Astrocyte of the cerebellum (primary cell): ENCODE results near the gene SRRT.

ENCODE experiments used
- DNase-seq: peaks from one replicate; pipeline ENCODE4 v3.0.0-alpha.2; 2011; ENCODE audit warnings: low read depth
- H3K4me3 ChIP-seq: 2 replicates; pipeline ENCODE4 v1.5.1; 2011; ENCODE audit warnings: mild to moderate bottlenecking, low read depth, low read length, moderate library complexity
- CTCF ChIP-seq: IDR thresholded peaks from 2 replicates; pipeline ENCODE4 v1.5.1; 2012; ENCODE audit warnings: low read length, low read depth, moderate library complexity, mild to moderate bottlenecking; ENCODE audit errors: missing control alignments
- in situ Hi-C: cut with HindIII; loops from 2 replicates; pipeline ENCODE4 v1.10.0; 2017; ENCODE audit warnings: low sequenced_read_pairs

Gene SRRT

GRCh38 chr7:100886936-100887515, 12.1 kb downstream of the SRRT start:
- no peak for DNase-seq
- no peak for TF ChIP-seq CTCF
- H3K4me3 ChIP-seq: no peak overlapping the region
- in situ Hi-C loops: loop anchor here (10.0 kb wide), 3 partner anchors 58 to 198 kb away; partner anchors contain the start of genes MUC3A and TRIM56

GRCh38 chr7:100887516-100888290, 12.8 kb downstream of the SRRT start:
- no peak for TF ChIP-seq CTCF
- DNase-seq: no peak
- in situ Hi-C loops: loop anchor here (10.0 kb wide), 3 partner anchors 57 to 197 kb away; partner anchors contain the start of genes MUC3A and TRIM56
- H3K4me3 ChIP-seq: no peak overlapping the region

GRCh38 chr7:100888291-100888987, 13.5 kb downstream of the SRRT start:
- no peak for TF ChIP-seq CTCF
- no peak for DNase-seq
- peak overlapping the region; percentile 56 for H3K4me3 ChIP-seq
- in situ Hi-C loops: loop anchor here (10.0 kb wide), 3 partner anchors 56 to 196 kb away; partner anchors contain the start of genes MUC3A and TRIM56

GRCh38 chr7:100888988-100889750, 14.3 kb downstream of the SRRT start, which contains the start of gene UFSP1:
Gene UFSP1, minus strand, starts transcription at chr7:100889715. Its CDS starts 444 bp downstream, at chr7:100889271.
- no peak for DNase-seq
- peak within 1 kb of the TSS; percentile 56 for H3K4me3 ChIP-seq
- no peak for TF ChIP-seq CTCF
- in situ Hi-C loops: loop anchor here (10.0 kb wide), 3 partner anchors 56 to 196 kb away; partner anchors contain the start of genes MUC3A and TRIM56

DNA sequence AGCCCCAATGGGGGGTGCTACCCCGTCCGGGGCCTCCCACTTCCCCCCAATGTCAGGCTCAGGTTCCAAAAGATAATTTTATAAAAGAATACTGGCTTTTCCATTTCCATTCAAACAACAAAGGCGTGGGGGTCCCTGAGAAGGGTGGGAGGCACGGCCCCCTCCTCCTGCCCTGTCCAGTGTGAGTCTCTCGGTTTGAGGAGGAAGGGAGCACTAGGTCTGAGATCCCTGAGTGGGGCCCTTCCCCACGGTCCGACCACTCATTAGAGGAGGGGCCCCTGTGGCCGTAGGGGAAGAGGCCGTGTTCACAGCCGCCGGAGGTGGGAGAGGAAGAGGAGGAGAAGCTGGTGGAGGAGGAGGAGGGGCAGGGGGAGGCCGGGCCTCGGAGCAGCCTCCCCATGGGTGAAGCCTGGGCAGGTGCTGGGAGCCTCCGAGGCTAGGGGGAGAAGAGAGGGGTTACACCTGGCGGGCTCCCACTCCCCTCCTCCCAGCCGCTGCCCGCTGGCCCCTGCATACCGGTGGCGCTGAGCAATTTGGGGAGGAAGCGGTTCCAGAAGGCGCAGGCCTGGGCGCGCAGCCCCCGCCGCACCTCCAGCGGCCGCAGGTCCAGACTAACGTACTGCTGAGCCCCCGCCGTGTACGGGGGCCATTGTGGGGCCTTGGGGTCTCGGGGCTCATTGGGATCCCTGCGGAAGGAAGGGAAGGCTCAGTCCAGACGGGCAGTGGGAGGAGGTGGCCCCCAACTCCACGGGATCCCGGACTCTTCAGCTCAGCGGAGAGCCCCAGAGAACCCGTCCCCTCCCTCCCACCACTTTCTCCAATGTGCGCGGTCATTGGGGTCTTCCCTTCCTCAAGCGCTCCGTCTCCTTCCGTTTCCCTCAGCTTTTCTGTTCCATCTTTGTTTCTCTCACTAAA, 16.0 kb downstream of the SRRT start:
- peak overlapping the region; percentile 56 for H3K4me3 ChIP-seq
- TF ChIP-seq CTCF: no peak
- DNase-seq: no peak
- in situ Hi-C loops: no loop called here
